GM12878 (cell line): Measurements from ENCODE around the gene NAXE. TPM values are rescaled to one million over a fixed set of nuclear protein-coding genes. Genes with fewer than 3 reads are reported as not detected.

Source experiments
- ATAC-seq: fragments of 200-7000 bp; cut with Tn5 transposase; 3 replicates; pipeline ENCODE4 v1.9.1; 2020; ENCODE audit warnings: mild to moderate bottlenecking, moderate library complexity
- BruUV-seq: library from RNA; stranded (reverse); fragments of 400-500 nt; replicated peaks from 2 replicates; lab custom pipeline; 2021; lab: Mats Ljungman, UMichigan
- CTCF ChIA-PET: fragments of 300-600 bp; sonication (Branson Sonifier 250); formaldehyde crosslinking; extraction: SDS; loops from one replicate; lab custom pipeline; 2021; ENCODE audit warnings: inconsistent platforms; lab: Yijun Ruan, JAX
- POLR2A ChIA-PET: fragments of 350-600 bp; formaldehyde crosslinking; extraction: SDS; loops from one replicate; lab custom pipeline; 2021; ENCODE audit warnings: inconsistent platforms; lab: Charles Lee
- RAD21 ChIA-PET: fragments of 300-600 bp; sonication (Branson Sonifier 250); formaldehyde crosslinking; loops from one replicate; lab custom pipeline; 2023; ENCODE audit warnings: antibody characterized with exemption; ENCODE audit not compliant: unreplicated experiment; lab: Charles Lee
- SMC1A ChIA-PET: fragments of 300-600 bp; sonication (Branson Sonifier 250); formaldehyde crosslinking; loops from one replicate; lab custom pipeline; 2023; ENCODE audit not compliant: unreplicated experiment, uncharacterized antibody; lab: Charles Lee
- DNase-seq: peaks from one replicate; pipeline ENCODE4 v3.0.0-alpha.2; 2011; ENCODE audit warnings: low read depth, low spot score
- FAIRE-seq: peaks from 3 replicates; lab custom pipeline; 2011; peaks lifted over from hg19 to GRCh38; lab: Jason Lieb, UNC
- H2AFZ ChIP-seq: 2 replicates; pipeline ENCODE4 v1.6.0; 2011; ENCODE audit warnings: low read depth, low read length, control low read depth; ENCODE audit not compliant: control insufficient read depth
- H3K27ac ChIP-seq: 2 replicates; pipeline ENCODE4 v1.5.1; 2011; ENCODE audit warnings: control low read depth; ENCODE audit not compliant: control insufficient read depth, insufficient read depth
- H3K27me3 ChIP-seq, 2 experiments: replicated peaks in 1 of 2; 2 replicates each; pipeline versions ENCODE4 v1.6.0 to v1.6.1; 2011; ENCODE audit warnings: low read length in 1 of 2; ENCODE audit not compliant: control insufficient read depth in 2 of 2, insufficient read depth in 2 of 2
- H3K36me3 ChIP-seq, 2 experiments: 2 replicates each; pipeline ENCODE4 v1.5.1; 2011; ENCODE audit warnings: low read length in 1 of 2; ENCODE audit not compliant: control insufficient read depth in 2 of 2, insufficient read depth in 2 of 2
- H3K4me1 ChIP-seq: 2 replicates; pipeline ENCODE4 v1.6.1; 2011; ENCODE audit warnings: mild to moderate bottlenecking, low read length, moderate library complexity, mixed read lengths; ENCODE audit not compliant: control insufficient read depth, insufficient read depth
- H3K4me2 ChIP-seq: 2 replicates; pipeline ENCODE4 v1.6.0; 2011; ENCODE audit warnings: control low read depth; ENCODE audit not compliant: control insufficient read depth, insufficient read depth
- H3K4me3 ChIP-seq: fragments of 200-600 bp; sonication (generic); 2 replicates; pipeline ENCODE4 v1.5.1; 2016
- H3K79me2 ChIP-seq: 2 replicates; pipeline ENCODE4 v1.6.0; 2011; ENCODE audit warnings: low read length; ENCODE audit not compliant: control insufficient read depth, insufficient read depth
- H3K9ac ChIP-seq: 2 replicates; pipeline ENCODE4 v1.8.0; 2011; ENCODE audit warnings: low read length, control low read depth, mixed read lengths; ENCODE audit not compliant: control insufficient read depth, insufficient read depth
- H3K9me3 ChIP-seq: replicated peaks from 3 replicates; pipeline ENCODE4 v1.5.1; 2011; ENCODE audit warnings: mild to moderate bottlenecking, low read length; ENCODE audit not compliant: control insufficient read depth, insufficient read depth
- H4K20me1 ChIP-seq: 2 replicates; pipeline ENCODE4 v1.6.0; 2011; ENCODE audit not compliant: control insufficient read depth, insufficient read depth
- CREB1 ChIP-seq: IDR thresholded peaks from 2 replicates; pipeline ENCODE4 v1.6.1; 2012; ENCODE audit warnings: low read depth, mild to moderate bottlenecking, inconsistent platforms
- EGR1 ChIP-seq, 2 experiments: IDR thresholded peaks; 1 replicate in 1 of 2; 2 replicates in 1 of 2; pipeline ENCODE4 v1.6.1; 2011 to 2012; ENCODE audit warnings: low read depth in 2 of 2, low read length in 2 of 2, borderline replicate concordance in 1 of 2, mild to moderate bottlenecking in 1 of 2, moderate library complexity in 1 of 2
- JUNB ChIP-seq: IDR thresholded peaks from 2 replicates; pipeline ENCODE4 v1.6.1; 2016; ENCODE audit warnings: antibody characterized with exemption, mild to moderate bottlenecking
- POLR2A ChIP-seq: IDR thresholded peaks from 2 replicates; pipeline ENCODE4 v1.6.1; 2011; ENCODE audit warnings: low read depth, mild to moderate bottlenecking, low read length
- RB1 ChIP-seq: fragments of 450-650 bp; formaldehyde crosslinking; IDR thresholded peaks from 2 replicates; pipeline ENCODE4 v1.6.1; 2017; ENCODE audit warnings: mild to moderate bottlenecking, borderline replicate concordance
- RCOR1 ChIP-seq: conservative IDR thresholded peaks from 2 replicates; pipeline ENCODE4 v1.6.1; 2012; ENCODE audit warnings: low read depth, low read length, improper control_type of control experiment
- RUNX3 ChIP-seq: IDR thresholded peaks from 2 replicates; pipeline ENCODE4 v1.6.1; 2012; ENCODE audit warnings: low read length, inconsistent platforms
- SP1 ChIP-seq: IDR thresholded peaks from one replicate; pipeline ENCODE4 v1.6.1; 2011; ENCODE audit warnings: low read depth, low read length
- TCF12 ChIP-seq: IDR thresholded peaks from 2 replicates; pipeline ENCODE4 v1.6.1; 2011; ENCODE audit warnings: low read depth, mild to moderate bottlenecking, low read length
- TCF3 ChIP-seq: IDR thresholded peaks from 2 replicates; pipeline ENCODE4 v1.6.1; 2012; ENCODE audit warnings: low read depth, mild to moderate bottlenecking, low read length, borderline replicate concordance; ENCODE audit not compliant: insufficient read depth
- WRNIP1 ChIP-seq: IDR thresholded peaks from 2 replicates; pipeline ENCODE4 v1.6.1; 2011; ENCODE audit warnings: low read depth, low read length, improper control_type of control experiment, borderline replicate concordance
- ZNF207 ChIP-seq: fragments of 450-650 bp; IDR thresholded peaks from 2 replicates; pipeline ENCODE4 v1.6.1; 2014; ENCODE audit warnings: antibody characterized with exemption, mild to moderate bottlenecking, borderline replicate concordance
- WGBS: methylation state at CpG from one replicate; pipeline ENCODE4 v1.1.6; 2016; ENCODE audit warnings: low lambda C conversion rate; ENCODE audit not compliant: insufficient replicate concordance, insufficient coverage; ENCODE audit errors: missing lambda C conversion rate; 5-methylcytosine and 5-hydroxymethylcytosine counted together
- in situ Hi-C: fragments of 300-500 bp; cut with MboI; formaldehyde crosslinking; loops from 9 replicates; pipeline ENCODE4 v1.14.3; 2018; ENCODE audit warnings: mixed read lengths
- intact Hi-C: fragments of 100-400 bp; cut with micrococcal nuclease; formaldehyde crosslinking; loops from one replicate; pipeline ENCODE4 v1.14.2; 2022; ENCODE audit not compliant: unreplicated experiment
- polyA plus RNA-seq, 11 experiments: library from polyadenylated mRNA; depleted of rRNA in 4 of 11; unstranded in 6 of 11; stranded (reverse) in 5 of 11; fragments of >200 nt; fragmentation: Nextera tagmentation in 4 of 11; fragmentation: Illumina TruSeq in 1 of 11; extraction: Ambion mirVana in 4 of 11; extraction: Trizol in 1 of 11; gene quantifications; 1 replicate in 1 of 11; 2 replicates in 10 of 11; pipeline versions ENCODE4 v1.2.1 to v1.2.3, GENCODE V29; 2011 to 2016; ENCODE audit warnings: inconsistent platforms in 2 of 11, missing spikeins in 2 of 11, low read depth in 1 of 11
- total RNA-seq, 4 experiments: library from RNA; depleted of rRNA in 3 of 4; stranded (reverse); fragments of >200 nt in 3 of 4; fragmentation: Illumina TruSeq in 1 of 4; extraction: Trizol in 1 of 4; gene quantifications; 2 replicates each; pipeline versions ENCODE4 v1.2.1 to v1.2.3, GENCODE V29; 2013 to 2021
- TF ChIP-seq, protein P1 (sequence below): IDR thresholded peaks from 2 replicates; pipeline ENCODE4 v1.6.1; 2012; ENCODE audit warnings: mild to moderate bottlenecking, low read depth, low read length
- TF ChIP-seq, protein P2 (sequence below): IDR thresholded peaks from 2 replicates; pipeline ENCODE4 v1.6.1; 2011; ENCODE audit warnings: low read depth, low read length, improper control_type of control experiment, borderline replicate concordance

Gene NAXE
- total and polyA plus RNA-seq, 10 of the 15 experiments (the other 5 are each of a cell fraction or from before 2014, with no cell fraction given): 17.8 to 93.3 (median 68.8) TPM

DNA sequence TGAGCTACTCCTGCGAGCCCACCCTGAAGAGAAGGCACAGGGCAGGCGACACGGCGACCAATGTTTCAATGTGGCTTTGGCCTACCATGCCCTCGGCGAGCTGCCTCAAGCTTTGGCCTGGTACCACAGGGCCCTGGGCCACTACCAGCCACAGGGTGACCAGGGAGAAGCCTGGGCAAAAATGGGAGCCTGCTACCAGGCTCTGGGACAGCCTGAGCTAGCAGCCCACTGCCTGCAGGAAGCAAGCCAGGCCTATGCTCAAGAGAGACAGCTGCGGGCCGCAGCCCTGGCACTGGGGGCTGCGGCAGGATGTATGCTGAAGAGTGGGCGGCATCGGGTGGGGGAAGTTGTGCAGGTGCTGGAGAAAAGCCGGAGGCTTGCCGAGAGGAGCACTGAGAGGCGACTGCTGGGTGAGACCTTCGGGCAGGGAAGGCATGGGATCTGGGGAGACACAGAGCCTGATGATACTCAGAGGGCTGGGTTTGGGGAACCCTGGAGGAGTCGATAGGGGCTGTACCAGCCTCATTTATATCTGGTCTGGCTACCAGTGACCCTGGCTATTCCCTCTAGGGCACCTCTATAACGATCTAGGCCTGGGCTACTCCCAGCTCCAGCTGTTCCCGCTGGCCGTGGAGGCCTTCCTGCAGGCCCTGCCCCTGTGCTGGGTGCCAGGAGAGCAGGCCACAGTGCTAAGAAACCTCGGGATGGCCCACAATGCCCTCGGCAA lies 9.8 kb upstream of the NAXE start:
- H3K27me3 ChIP-seq: no peaks in the 10 kb centered on the region; a peak in 1 of 4 replicates
- CTCF ChIA-PET: interaction anchor here (0.6 to 5.7 kb wide), 15 partner anchors 10 to 198 kb away, joined by 3 to 36 read pairs (median 4); partner anchors contain the start of genes IQGAP3 and NAXE
- DNase-seq (no peak), FAIRE-seq (no peak), ATAC-seq (no peak)
- SMC1A ChIA-PET: interaction anchor here (0.9 to 2.3 kb wide), 4 partner anchors 27 to 128 kb away, joined by 3 to 8 read pairs (median 8); partner anchors contain the start of gene MEF2D
- H3K4me2 ChIP-seq: peak overlapping the region; percentile 21; the same call in 1 of the 2 replicates
- BruUV-seq: no TSS peak
- peak; percentile 37 for TF ChIP-seq RUNX3
- peak; percentile 48 for TF ChIP-seq POLR2A
- no peak for TF ChIP-seq RCOR1
- no peak for TF ChIP-seq RB1
- TF ChIP-seq EGR1 (IDR thresholded peaks at IDR 0.05; ENCODE audit: borderline replicate concordance in 1 of 2, low read depth in 2 of 2, low read length in 2 of 2): peak in 1 of 2 experiments; percentile 65; a peak in 1 of 3 replicates
- TF ChIP-seq, protein P1, sequence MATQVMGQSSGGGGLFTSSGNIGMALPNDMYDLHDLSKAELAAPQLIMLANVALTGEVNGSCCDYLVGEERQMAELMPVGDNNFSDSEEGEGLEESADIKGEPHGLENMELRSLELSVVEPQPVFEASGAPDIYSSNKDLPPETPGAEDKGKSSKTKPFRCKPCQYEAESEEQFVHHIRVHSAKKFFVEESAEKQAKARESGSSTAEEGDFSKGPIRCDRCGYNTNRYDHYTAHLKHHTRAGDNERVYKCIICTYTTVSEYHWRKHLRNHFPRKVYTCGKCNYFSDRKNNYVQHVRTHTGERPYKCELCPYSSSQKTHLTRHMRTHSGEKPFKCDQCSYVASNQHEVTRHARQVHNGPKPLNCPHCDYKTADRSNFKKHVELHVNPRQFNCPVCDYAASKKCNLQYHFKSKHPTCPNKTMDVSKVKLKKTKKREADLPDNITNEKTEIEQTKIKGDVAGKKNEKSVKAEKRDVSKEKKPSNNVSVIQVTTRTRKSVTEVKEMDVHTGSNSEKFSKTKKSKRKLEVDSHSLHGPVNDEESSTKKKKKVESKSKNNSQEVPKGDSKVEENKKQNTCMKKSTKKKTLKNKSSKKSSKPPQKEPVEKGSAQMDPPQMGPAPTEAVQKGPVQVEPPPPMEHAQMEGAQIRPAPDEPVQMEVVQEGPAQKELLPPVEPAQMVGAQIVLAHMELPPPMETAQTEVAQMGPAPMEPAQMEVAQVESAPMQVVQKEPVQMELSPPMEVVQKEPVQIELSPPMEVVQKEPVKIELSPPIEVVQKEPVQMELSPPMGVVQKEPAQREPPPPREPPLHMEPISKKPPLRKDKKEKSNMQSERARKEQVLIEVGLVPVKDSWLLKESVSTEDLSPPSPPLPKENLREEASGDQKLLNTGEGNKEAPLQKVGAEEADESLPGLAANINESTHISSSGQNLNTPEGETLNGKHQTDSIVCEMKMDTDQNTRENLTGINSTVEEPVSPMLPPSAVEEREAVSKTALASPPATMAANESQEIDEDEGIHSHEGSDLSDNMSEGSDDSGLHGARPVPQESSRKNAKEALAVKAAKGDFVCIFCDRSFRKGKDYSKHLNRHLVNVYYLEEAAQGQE: no peak
- no peak for TF ChIP-seq CREB1
- TF ChIP-seq SP1: no peak
- TF ChIP-seq TCF12: peak; percentile 63; the same call in 1 of the 2 replicates
- TF ChIP-seq ZNF207: no peak
- 0 out of 2 replicates have a peak, but pooled peaks have one; percentile 46 for TF ChIP-seq TCF3
- no peak for TF ChIP-seq JUNB
- TF ChIP-seq WRNIP1: no peak
- TF ChIP-seq, protein P2, sequence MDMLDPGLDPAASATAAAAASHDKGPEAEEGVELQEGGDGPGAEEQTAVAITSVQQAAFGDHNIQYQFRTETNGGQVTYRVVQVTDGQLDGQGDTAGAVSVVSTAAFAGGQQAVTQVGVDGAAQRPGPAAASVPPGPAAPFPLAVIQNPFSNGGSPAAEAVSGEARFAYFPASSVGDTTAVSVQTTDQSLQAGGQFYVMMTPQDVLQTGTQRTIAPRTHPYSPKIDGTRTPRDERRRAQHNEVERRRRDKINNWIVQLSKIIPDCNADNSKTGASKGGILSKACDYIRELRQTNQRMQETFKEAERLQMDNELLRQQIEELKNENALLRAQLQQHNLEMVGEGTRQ: no peak
- H3K9ac ChIP-seq: peak overlapping the region; percentile 66
- in situ Hi-C loops (no loop called here), intact Hi-C loops (no loop called here)
- peak overlapping the region; percentile 83 for H2AFZ ChIP-seq
- RAD21 ChIA-PET: interaction anchor here (0.9 to 2.2 kb wide), 12 partner anchors 9 to 196 kb away, joined by 3 to 9 read pairs (median 4); partner anchors contain the start of genes HAPLN2, MEF2D and NAXE
- H3K36me3 ChIP-seq: no peaks in the 10 kb centered on the region
- WGBS: 53% methylated on average over 21 of the region's 21 CpGs
- H3K9me3 ChIP-seq: no peaks in the 10 kb centered on the region
- H3K27ac ChIP-seq: peak overlapping the region; percentile 50; the same call in 1 of the 2 replicates
- H3K79me2 ChIP-seq: no peaks in the 10 kb centered on the region
- POLR2A ChIA-PET: interaction anchor here (1.0 kb wide), 1 partner anchor 84 kb away, joined by 4 read pairs; no protein-coding TSS in a partner anchor
- H4K20me1 ChIP-seq: no peaks in the 10 kb centered on the region
- H3K4me3 ChIP-seq: peak overlapping the region; percentile 43; the same call in 1 of the 2 replicates
- peaks cover 16% of the 10 kb centered on the region for H3K4me1 ChIP-seq
